Measurements from ENCODE around the gene PIM1. TPM values are rescaled to one million over a fixed set of nuclear protein-coding genes. Genes with fewer than 3 reads are reported as not detected.

The PIM1 gene
- total RNA-seq, 2 experiments from 2014 or later: 24.7 to 31.4 TPM

DNA sequence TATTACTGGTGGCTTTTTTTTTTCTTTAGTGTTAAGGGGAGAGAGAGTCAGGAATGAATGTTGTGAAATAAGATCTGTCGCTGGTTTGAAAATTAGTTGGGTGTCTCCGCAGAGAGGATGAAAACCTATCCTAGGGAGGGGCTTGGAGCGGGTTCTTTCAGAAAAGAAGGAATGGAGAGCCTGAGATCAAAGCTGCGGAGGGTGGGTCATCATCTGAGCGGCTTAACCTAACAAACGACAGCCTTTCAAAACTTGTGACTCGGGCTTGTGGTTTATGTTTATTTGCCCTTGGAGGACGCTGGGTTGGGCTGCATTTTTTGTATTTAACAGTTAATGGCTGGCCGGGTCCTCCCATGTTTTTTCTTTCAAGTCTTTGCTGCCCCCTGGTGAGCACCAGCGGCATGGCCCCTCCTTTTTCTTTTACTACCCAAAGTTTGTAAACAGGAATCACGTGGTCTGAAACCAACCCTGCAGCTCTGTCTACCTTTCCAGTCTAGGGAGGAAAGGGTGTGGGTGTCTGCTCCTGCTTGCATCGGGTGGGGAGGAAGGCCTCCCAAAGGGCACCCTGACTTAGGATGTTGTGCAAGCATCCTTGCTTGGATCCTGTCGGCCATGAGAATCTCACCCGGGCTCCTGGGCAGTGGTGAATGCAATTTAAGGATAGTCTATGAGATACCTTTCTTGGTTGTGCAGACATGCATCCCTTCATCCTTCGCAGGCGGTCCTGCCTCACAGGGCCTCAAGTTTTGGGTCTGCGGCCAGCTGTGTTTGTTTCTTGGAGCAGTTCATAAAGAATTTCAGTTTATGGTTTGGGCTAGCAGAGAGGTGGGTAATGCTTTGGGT, 2.2 kb downstream of the PIM1 start:
- ChIA-PET CTCF (ENCODE audit: unreplicated experiment) (interaction anchor here (1.1 to 1.8 kb wide), 5 partner anchors 15 to 154 kb away, joined by 3 to 13 read pairs (median 4); no protein-coding TSS in a partner anchor), POLR2A (interaction anchor here (0.6 to 4.8 kb wide), 5 partner anchors 11 to 120 kb away, joined by 3 to 40 read pairs (median 7); no protein-coding TSS in a partner anchor)
- Histone ChIP-seq H3K4me3 (ENCODE audit: low read depth, low read length, poor library complexity, severe bottlenecking) (peak overlapping the region; percentile 96), H3K9me3 (ENCODE audit: low read length) (no peaks in the 10 kb centered on the region), H3K4me1 (ENCODE audit: insufficient read depth, low read length, poor library complexity, severe bottlenecking) (peaks cover 23% of the 10 kb centered on the region), H3K9me2 (ENCODE audit: insufficient read depth, low read length) (no peaks in the 10 kb centered on the region), H4K20me1 (ENCODE audit: insufficient read depth, low read length) (peaks cover 13% of the 10 kb centered on the region), H3K4me2 (ENCODE audit: low read length) (peak overlapping the region; percentile 92), H3K36me3 (ENCODE audit: insufficient read depth, low read length) (peaks cover 55% of the 10 kb centered on the region), H3K79me2 (ENCODE audit: insufficient read depth, low read depth, low read length) (peaks cover 20% of the 10 kb centered on the region; the same call in 1 of the 2 replicates), H3K27ac (ENCODE audit: low read depth, low read length, poor library complexity, severe bottlenecking) (peak overlapping the region; percentile 68), H2AFZ (ENCODE audit: low read length) (no peak overlapping the region)
- TSS peak; percentile 60 for BruUV-seq (replicated peaks)
- peak; percentile 91 for DNase-seq (ENCODE audit: low spot score)
- intact Hi-C loops (cut with micrococcal nuclease; ENCODE audit: unreplicated experiment): loop anchor here (1.0 to 10.0 kb wide), 5 partner anchors 36 to 407 kb away; no protein-coding TSS in a partner anchor
- TF ChIP-seq, protein P1, sequence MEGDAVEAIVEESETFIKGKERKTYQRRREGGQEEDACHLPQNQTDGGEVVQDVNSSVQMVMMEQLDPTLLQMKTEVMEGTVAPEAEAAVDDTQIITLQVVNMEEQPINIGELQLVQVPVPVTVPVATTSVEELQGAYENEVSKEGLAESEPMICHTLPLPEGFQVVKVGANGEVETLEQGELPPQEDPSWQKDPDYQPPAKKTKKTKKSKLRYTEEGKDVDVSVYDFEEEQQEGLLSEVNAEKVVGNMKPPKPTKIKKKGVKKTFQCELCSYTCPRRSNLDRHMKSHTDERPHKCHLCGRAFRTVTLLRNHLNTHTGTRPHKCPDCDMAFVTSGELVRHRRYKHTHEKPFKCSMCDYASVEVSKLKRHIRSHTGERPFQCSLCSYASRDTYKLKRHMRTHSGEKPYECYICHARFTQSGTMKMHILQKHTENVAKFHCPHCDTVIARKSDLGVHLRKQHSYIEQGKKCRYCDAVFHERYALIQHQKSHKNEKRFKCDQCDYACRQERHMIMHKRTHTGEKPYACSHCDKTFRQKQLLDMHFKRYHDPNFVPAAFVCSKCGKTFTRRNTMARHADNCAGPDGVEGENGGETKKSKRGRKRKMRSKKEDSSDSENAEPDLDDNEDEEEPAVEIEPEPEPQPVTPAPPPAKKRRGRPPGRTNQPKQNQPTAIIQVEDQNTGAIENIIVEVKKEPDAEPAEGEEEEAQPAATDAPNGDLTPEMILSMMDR (conservative IDR thresholded peaks at IDR 0.05; ENCODE audit: low read length): peak; percentile 97
- no peak for TF ChIP-seq EZH2phosphoT487 (IDR thresholded peaks at IDR 0.05; ENCODE audit: borderline replicate concordance, low read depth, low read length)

DNA sequence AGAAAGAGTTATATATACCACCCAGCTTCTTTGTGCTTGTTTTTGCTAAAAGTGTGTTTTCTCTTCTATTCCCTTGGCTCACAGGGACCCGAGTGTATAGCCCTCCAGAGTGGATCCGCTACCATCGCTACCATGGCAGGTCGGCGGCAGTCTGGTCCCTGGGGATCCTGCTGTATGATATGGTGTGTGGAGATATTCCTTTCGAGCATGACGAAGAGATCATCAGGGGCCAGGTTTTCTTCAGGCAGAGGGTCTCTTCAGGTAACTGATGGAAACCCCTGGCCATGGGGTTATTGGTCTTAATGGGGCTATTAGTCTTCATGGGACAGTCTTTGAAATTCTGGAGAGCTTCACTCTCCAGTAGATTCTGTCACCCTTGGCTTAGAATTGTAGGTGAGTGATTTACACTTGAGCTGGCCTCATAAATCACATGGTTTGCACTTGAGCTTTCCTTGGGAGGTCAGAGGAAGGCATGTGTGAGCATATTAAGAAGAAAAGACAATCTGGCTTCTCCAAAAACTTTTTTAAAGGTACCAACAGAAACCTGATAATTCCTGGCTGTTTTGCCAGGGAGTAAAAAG, 3.0 kb downstream of the PIM1 start:
- H3K27ac ChIP-seq (ENCODE audit: low read depth, low read length, poor library complexity, severe bottlenecking): no peak overlapping the region
- H2AFZ ChIP-seq (ENCODE audit: low read length): no peak overlapping the region
- POLR2A ChIA-PET: interaction anchor here (0.6 to 4.8 kb wide), 2 partner anchors 86 to 121 kb away, joined by 4 to 40 read pairs; no protein-coding TSS in a partner anchor
- peaks cover 20% of the 10 kb centered on the region; the same call in 1 of the 2 replicates for H3K79me2 ChIP-seq (ENCODE audit: insufficient read depth, low read depth, low read length)
- peaks cover 26% of the 10 kb centered on the region for H3K4me1 ChIP-seq (ENCODE audit: insufficient read depth, low read length, poor library complexity, severe bottlenecking)
- peaks cover 13% of the 10 kb centered on the region for H4K20me1 ChIP-seq (ENCODE audit: insufficient read depth, low read length)
- no peak overlapping the region for H3K4me3 ChIP-seq (ENCODE audit: low read depth, low read length, poor library complexity, severe bottlenecking)
- TF ChIP-seq, protein P1 (conservative IDR thresholded peaks at IDR 0.05; ENCODE audit: low read length): no peak
- TF ChIP-seq EZH2phosphoT487 (IDR thresholded peaks at IDR 0.05; ENCODE audit: borderline replicate concordance, low read depth, low read length): no peak
- peaks cover 55% of the 10 kb centered on the region for H3K36me3 ChIP-seq (ENCODE audit: insufficient read depth, low read length)
- no peak for DNase-seq (ENCODE audit: low spot score)
- H3K9me2 ChIP-seq (ENCODE audit: insufficient read depth, low read length): no peaks in the 10 kb centered on the region
- CTCF ChIA-PET (ENCODE audit: unreplicated experiment): interaction anchor here (1.1 kb wide), 2 partner anchors 152 to 155 kb away, joined by 3 to 4 read pairs; no protein-coding TSS in a partner anchor
- no peaks in the 10 kb centered on the region for H3K9me3 ChIP-seq (ENCODE audit: low read length)
- intact Hi-C loops (cut with micrococcal nuclease; ENCODE audit: unreplicated experiment): loop anchor here (1.0 to 10.0 kb wide), 5 partner anchors 35 to 408 kb away; no protein-coding TSS in a partner anchor
- H3K4me2 ChIP-seq (ENCODE audit: low read length): peak overlapping the region; percentile 92; the same call in 1 of the 2 replicates
- BruUV-seq (replicated peaks): no TSS peak
